ENCODE results near the gene KLRC3.
A peak's percentile ranks its signal among the peaks of the same experiment; 100 is the strongest.

Gene KLRC3

GRCh38 chr12:10405294-10405693 is 15.1 kb downstream of the KLRC3 start:
- H3K79me2 ChIP-seq (ENCODE audit: insufficient read depth, low read length) = peaks cover 88% of the 10 kb centered on the region
- no peak overlapping the region for H2AFZ ChIP-seq (ENCODE audit: low read length)
- no peak overlapping the region for H3K4me2 ChIP-seq (ENCODE audit: low read length)
- peaks cover 82% of the 10 kb centered on the region for H3K36me3 ChIP-seq (ENCODE audit: insufficient read depth, low read length)
- H3K9ac ChIP-seq (ENCODE audit: low read length) = no peak overlapping the region
- H3K27ac ChIP-seq (ENCODE audit: low read depth, low read length, poor library complexity, severe bottlenecking) = no peak overlapping the region
- peaks cover 12% of the 10 kb centered on the region; the same call in 1 of the 2 replicates for H3K9me3 ChIP-seq (ENCODE audit: low read length)
- H3K9me2 ChIP-seq (ENCODE audit: low read depth, low read length) = no peaks in the 10 kb centered on the region
- peaks cover 63% of the 10 kb centered on the region for H3K4me1 ChIP-seq (ENCODE audit: insufficient read depth, low read length, severe bottlenecking)
- H3K27me3 ChIP-seq (ENCODE audit: insufficient read depth, low read length) = no peaks in the 10 kb centered on the region
- TF ChIP-seq EZH2 (IDR thresholded peaks at IDR 0.05; ENCODE audit: borderline replicate concordance, low read length) = no peak
- TF ChIP-seq, protein P1, sequence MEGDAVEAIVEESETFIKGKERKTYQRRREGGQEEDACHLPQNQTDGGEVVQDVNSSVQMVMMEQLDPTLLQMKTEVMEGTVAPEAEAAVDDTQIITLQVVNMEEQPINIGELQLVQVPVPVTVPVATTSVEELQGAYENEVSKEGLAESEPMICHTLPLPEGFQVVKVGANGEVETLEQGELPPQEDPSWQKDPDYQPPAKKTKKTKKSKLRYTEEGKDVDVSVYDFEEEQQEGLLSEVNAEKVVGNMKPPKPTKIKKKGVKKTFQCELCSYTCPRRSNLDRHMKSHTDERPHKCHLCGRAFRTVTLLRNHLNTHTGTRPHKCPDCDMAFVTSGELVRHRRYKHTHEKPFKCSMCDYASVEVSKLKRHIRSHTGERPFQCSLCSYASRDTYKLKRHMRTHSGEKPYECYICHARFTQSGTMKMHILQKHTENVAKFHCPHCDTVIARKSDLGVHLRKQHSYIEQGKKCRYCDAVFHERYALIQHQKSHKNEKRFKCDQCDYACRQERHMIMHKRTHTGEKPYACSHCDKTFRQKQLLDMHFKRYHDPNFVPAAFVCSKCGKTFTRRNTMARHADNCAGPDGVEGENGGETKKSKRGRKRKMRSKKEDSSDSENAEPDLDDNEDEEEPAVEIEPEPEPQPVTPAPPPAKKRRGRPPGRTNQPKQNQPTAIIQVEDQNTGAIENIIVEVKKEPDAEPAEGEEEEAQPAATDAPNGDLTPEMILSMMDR (IDR thresholded peaks at IDR 0.05; ENCODE audit: low read length) = no peak
- H3K4me3 ChIP-seq (ENCODE audit: low read depth, low read length, poor library complexity, severe bottlenecking) = peak overlapping the region; percentile 13
- H4K20me1 ChIP-seq (ENCODE audit: insufficient read depth, low read length) = no peaks in the 10 kb centered on the region
- H3F3A ChIP-seq (ENCODE audit: insufficient read depth, low read length) = peaks cover 4% of the 10 kb centered on the region; the same call in 1 of the 2 replicates

DNA sequence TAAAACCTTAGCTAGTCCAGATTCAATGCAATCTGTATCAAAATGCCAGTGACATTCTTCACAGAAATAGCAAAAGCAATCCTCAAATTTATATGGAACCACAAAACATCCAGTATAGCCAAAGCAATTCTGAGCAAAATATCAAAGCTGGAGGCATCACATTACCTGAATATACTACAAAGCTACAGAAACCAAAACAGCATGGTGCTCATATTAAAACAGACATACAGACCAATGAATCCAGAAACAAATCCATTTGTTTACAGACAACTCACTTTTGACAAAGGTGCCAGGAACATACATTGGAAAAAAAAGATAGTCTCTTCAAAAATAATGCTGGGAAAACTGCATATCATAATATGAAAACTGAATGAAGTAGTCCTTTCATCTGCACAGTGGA is 15.6 kb downstream of the KLRC3 start:
- Histone ChIP-seq H3F3A (ENCODE audit: insufficient read depth, low read length) (peaks cover 4% of the 10 kb centered on the region; the same call in 1 of the 2 replicates), H3K27ac (ENCODE audit: low read depth, low read length, poor library complexity, severe bottlenecking) (no peak overlapping the region), H3K36me3 (ENCODE audit: insufficient read depth, low read length) (peaks cover 87% of the 10 kb centered on the region), H3K9ac (ENCODE audit: low read length) (no peak overlapping the region), H2AFZ (ENCODE audit: low read length) (no peak overlapping the region), H3K4me1 (ENCODE audit: insufficient read depth, low read length, severe bottlenecking) (peaks cover 63% of the 10 kb centered on the region), H3K9me3 (ENCODE audit: low read length) (peaks cover 12% of the 10 kb centered on the region; the same call in 1 of the 2 replicates), H3K79me2 (ENCODE audit: insufficient read depth, low read length) (peaks cover 86% of the 10 kb centered on the region), H3K9me2 (ENCODE audit: low read depth, low read length) (no peaks in the 10 kb centered on the region), H4K20me1 (ENCODE audit: insufficient read depth, low read length) (no peaks in the 10 kb centered on the region), H3K4me3 (ENCODE audit: low read depth, low read length, poor library complexity, severe bottlenecking) (peak overlapping the region; percentile 13), H3K4me2 (ENCODE audit: low read length) (peak overlapping the region; percentile 26; the same call in 1 of the 2 replicates), H3K27me3 (ENCODE audit: insufficient read depth, low read length) (no peaks in the 10 kb centered on the region)
- TF ChIP-seq EZH2 (IDR thresholded peaks at IDR 0.05; ENCODE audit: borderline replicate concordance, low read length) = no peak
- TF ChIP-seq, protein P1 (IDR thresholded peaks at IDR 0.05; ENCODE audit: low read length) = no peak

GRCh38 chr12:10400829-10401228 is 19.6 kb downstream of the KLRC3 start:
- Histone ChIP-seq H3K79me2 (ENCODE audit: insufficient read depth, low read length) (peaks cover 57% of the 10 kb centered on the region), H3K9me3 (ENCODE audit: low read length) (peaks cover 10% of the 10 kb centered on the region; the same call in 1 of the 2 replicates), H3K27me3 (ENCODE audit: insufficient read depth, low read length) (no peaks in the 10 kb centered on the region), H3K27ac (ENCODE audit: low read depth, low read length, poor library complexity, severe bottlenecking) (peak overlapping the region; percentile 97), H4K20me1 (ENCODE audit: insufficient read depth, low read length) (no peaks in the 10 kb centered on the region), H3K4me1 (ENCODE audit: insufficient read depth, low read length, severe bottlenecking) (peaks cover 87% of the 10 kb centered on the region), H3K4me2 (ENCODE audit: low read length) (no peak overlapping the region), H3K4me3 (ENCODE audit: low read depth, low read length, poor library complexity, severe bottlenecking) (no peak overlapping the region), H3K9ac (ENCODE audit: low read length) (no peak overlapping the region), H3K36me3 (ENCODE audit: insufficient read depth, low read length) (peaks cover 67% of the 10 kb centered on the region), H3F3A (ENCODE audit: insufficient read depth, low read length) (peaks cover 9% of the 10 kb centered on the region), H3K9me2 (ENCODE audit: low read depth, low read length) (no peaks in the 10 kb centered on the region), H2AFZ (ENCODE audit: low read length) (no peak overlapping the region)
- no peak for TF ChIP-seq EZH2 (IDR thresholded peaks at IDR 0.05; ENCODE audit: borderline replicate concordance, low read length)
- TF ChIP-seq, protein P1 (IDR thresholded peaks at IDR 0.05; ENCODE audit: low read length) = no peak

All from OCI-LY1 (cell line).